GM20000 (cell line): ENCODE measurements around the gene LGR6.
A peak's percentile ranks its signal among the peaks of the same experiment; 100 is the strongest.
"Not testable (repeated sequence)": the region's sequence is repeated elsewhere in the genome, so short reads cannot be mapped to it uniquely, and the experiment has no call there.

Source experiments
- DNase-seq: peaks from one replicate; pipeline ENCODE4 v3.0.0; 2012; ENCODE audit warnings: low spot score
- CTCF ChIP-seq: IDR thresholded peaks from 2 replicates; pipeline ENCODE4 v1.5.1; 2012; ENCODE audit warnings: mild to moderate bottlenecking, control low read depth; ENCODE audit errors: extremely low read depth, missing control alignments

LGR6 gene

GRCh38 chr1:202349206-202349928 lies 155.8 kb downstream of the LGR6 start:
- peak; percentile 17 for DNase-seq
- TF ChIP-seq CTCF: no peak

GRCh38 chr1:202351725-202352124 lies 158.1 kb downstream of the LGR6 start:
- DNase-seq: no peak
- no peak for TF ChIP-seq CTCF

- not testable (repeated sequence) for DNase-seq
These were observed 159.1 kb downstream of the LGR6 start for GRCh38 chr1:202352583-202353197.

GRCh38 chr1:202355944-202356553 lies 162.4 kb downstream of the LGR6 start:
- TF ChIP-seq CTCF: no peak
- DNase-seq: no peak

GRCh38 chr1:202357506-202357905 lies 163.9 kb downstream of the LGR6 start:
- no peak for TF ChIP-seq CTCF
- DNase-seq: no peak

GRCh38 chr1:202361224-202361623 lies 167.6 kb downstream of the LGR6 start:
- no peak for DNase-seq
- TF ChIP-seq CTCF: no peak

- no peak for TF ChIP-seq CTCF
- no peak for DNase-seq
These were observed 168.1 kb downstream of the LGR6 start for GRCh38 chr1:202361701-202362100.
